ENCODE data around the gene GSN. TPM values are rescaled to one million over a fixed set of nuclear protein-coding genes. Genes with fewer than 3 reads are reported as not detected.
A peak's percentile ranks its signal among the peaks of the same experiment; 100 is the strongest.

Gene GSN
- total and polyA plus RNA-seq, 2 of the 13 experiments (the other 11 are each of a cell fraction or from before 2014, with no cell fraction given): 294 to 307 TPM

DNA sequence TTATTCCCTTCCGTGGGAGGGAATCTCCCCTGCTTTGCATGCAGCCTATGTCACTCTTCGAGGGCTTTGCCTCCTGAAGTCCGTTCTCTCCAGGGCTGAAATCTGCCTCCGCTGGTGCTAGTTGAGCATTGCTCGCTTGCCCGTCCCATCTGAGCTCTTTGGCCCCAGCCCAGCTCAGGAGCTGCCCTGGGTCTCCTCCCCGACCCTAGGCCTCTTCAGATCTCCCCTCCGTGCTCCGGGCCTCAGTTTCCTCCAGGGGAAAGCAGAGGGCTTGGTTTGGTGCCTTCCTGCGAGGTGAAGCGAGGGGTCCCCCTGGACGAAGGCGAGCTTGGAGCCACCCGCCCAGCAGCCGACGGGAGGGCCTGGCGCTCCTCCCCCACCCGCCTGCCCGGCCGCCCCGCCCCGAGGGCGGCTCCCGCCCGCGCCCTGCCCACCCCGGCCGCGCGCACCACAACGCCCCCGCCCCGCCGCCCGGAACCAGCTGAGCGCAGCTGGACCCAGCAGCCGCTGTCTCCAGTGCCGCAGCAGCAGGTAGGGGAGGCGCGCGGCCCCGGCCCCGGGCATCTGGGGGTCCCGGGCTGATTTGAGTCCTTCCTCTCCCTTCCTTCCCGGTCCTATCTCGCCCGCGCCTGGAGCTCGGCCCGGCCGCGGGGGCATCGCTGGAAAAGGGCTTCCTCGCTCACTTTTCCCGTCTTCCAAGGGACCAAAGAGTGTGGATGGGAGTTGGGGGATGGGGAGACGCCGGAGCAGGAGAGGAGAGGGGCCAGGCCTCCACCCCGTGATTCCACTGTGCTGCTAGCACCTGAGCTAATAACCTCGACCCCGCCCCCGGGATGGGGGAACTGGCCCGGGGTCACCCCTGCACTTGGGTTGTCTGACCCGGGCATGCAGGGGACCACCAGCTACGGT, at the start of gene GSN (continued):
- TF ChIP-seq SMC3 (IDR thresholded peaks at IDR 0.05; ENCODE audit: low read length): no peak
- TF ChIP-seq RFX5 (IDR thresholded peaks at IDR 0.05; ENCODE audit: low read depth, low read length): no peak
- TF ChIP-seq GATAD2A (CRISPR knock-in tag; IDR thresholded peaks at IDR 0.05): no peak
- no peak for TF ChIP-seq ZNF772 (CRISPR knock-in tag; IDR thresholded peaks at IDR 0.05)
- no peak for TF ChIP-seq ZNF44 (CRISPR knock-in tag; IDR thresholded peaks at IDR 0.05)
- no peak for TF ChIP-seq ZKSCAN1 (IDR thresholded peaks at IDR 0.05; ENCODE audit: low read length)
- no peak for TF ChIP-seq ZNF564 (CRISPR knock-in tag; IDR thresholded peaks at IDR 0.05)
- TF ChIP-seq CBX1 (IDR thresholded peaks at IDR 0.05; ENCODE audit: low read depth): no peak
- no peak for TF ChIP-seq AGO2 (optimal IDR thresholded peaks at IDR 0.05; ENCODE audit: low read depth, low read length)
- TF ChIP-seq, protein P1, sequence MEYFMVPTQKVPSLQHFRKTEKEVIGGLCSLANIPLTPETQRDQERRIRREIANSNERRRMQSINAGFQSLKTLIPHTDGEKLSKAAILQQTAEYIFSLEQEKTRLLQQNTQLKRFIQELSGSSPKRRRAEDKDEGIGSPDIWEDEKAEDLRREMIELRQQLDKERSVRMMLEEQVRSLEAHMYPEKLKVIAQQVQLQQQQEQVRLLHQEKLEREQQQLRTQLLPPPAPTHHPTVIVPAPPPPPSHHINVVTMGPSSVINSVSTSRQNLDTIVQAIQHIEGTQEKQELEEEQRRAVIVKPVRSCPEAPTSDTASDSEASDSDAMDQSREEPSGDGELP (IDR thresholded peaks at IDR 0.05; ENCODE audit: borderline replicate concordance, low read depth): peak; percentile 92
- TF ChIP-seq FOXO1 (CRISPR knock-in tag; IDR thresholded peaks at IDR 0.05): 0 out of 2 replicates have a peak, but pooled peaks have one; percentile 10
- TF ChIP-seq HNRNPH1 (optimal IDR thresholded peaks at IDR 0.05; ENCODE audit: low read depth, low read length): no peak
- TF ChIP-seq JARID2 (CRISPR knock-in tag; IDR thresholded peaks at IDR 0.05; ENCODE audit: insufficient replicate concordance): no peak
- TF ChIP-seq ZBTB7B (CRISPR knock-in tag; IDR thresholded peaks at IDR 0.05): 0 out of 2 replicates have a peak, but pooled peaks have one; percentile 23
- no peak for TF ChIP-seq SRSF4 (IDR thresholded peaks at IDR 0.05; ENCODE audit: low read depth, low read length, poor library complexity, severe bottlenecking)
- TF ChIP-seq ZNF746 (CRISPR knock-in tag; IDR thresholded peaks at IDR 0.05): no peak
- no peak for TF ChIP-seq STAG1 (CRISPR knock-in tag; IDR thresholded peaks at IDR 0.05)
- TF ChIP-seq ZNF589 (CRISPR knock-in tag; conservative IDR thresholded peaks at IDR 0.05): no peak
- no peak for TF ChIP-seq KAT7 (CRISPR knock-in tag; IDR thresholded peaks at IDR 0.05; ENCODE audit: borderline replicate concordance)
- TF ChIP-seq, protein P2, sequence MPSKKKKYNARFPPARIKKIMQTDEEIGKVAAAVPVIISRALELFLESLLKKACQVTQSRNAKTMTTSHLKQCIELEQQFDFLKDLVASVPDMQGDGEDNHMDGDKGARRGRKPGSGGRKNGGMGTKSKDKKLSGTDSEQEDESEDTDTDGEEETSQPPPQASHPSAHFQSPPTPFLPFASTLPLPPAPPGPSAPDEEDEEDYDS (CRISPR knock-in tag; IDR thresholded peaks at IDR 0.05): no peak
- no peak for TF ChIP-seq PCBP1 (IDR thresholded peaks at IDR 0.05; ENCODE audit: borderline replicate concordance, low read depth, low read length)
- TF ChIP-seq ZNF562 (CRISPR knock-in tag; IDR thresholded peaks at IDR 0.05; ENCODE audit: borderline replicate concordance): no peak
- no peak for TF ChIP-seq ZC3H4 (CRISPR knock-in tag; IDR thresholded peaks at IDR 0.05; ENCODE audit: borderline replicate concordance)
- no peak for TF ChIP-seq RAD21 (CRISPR knock-in tag; IDR thresholded peaks at IDR 0.05)
- TF ChIP-seq, protein P3, sequence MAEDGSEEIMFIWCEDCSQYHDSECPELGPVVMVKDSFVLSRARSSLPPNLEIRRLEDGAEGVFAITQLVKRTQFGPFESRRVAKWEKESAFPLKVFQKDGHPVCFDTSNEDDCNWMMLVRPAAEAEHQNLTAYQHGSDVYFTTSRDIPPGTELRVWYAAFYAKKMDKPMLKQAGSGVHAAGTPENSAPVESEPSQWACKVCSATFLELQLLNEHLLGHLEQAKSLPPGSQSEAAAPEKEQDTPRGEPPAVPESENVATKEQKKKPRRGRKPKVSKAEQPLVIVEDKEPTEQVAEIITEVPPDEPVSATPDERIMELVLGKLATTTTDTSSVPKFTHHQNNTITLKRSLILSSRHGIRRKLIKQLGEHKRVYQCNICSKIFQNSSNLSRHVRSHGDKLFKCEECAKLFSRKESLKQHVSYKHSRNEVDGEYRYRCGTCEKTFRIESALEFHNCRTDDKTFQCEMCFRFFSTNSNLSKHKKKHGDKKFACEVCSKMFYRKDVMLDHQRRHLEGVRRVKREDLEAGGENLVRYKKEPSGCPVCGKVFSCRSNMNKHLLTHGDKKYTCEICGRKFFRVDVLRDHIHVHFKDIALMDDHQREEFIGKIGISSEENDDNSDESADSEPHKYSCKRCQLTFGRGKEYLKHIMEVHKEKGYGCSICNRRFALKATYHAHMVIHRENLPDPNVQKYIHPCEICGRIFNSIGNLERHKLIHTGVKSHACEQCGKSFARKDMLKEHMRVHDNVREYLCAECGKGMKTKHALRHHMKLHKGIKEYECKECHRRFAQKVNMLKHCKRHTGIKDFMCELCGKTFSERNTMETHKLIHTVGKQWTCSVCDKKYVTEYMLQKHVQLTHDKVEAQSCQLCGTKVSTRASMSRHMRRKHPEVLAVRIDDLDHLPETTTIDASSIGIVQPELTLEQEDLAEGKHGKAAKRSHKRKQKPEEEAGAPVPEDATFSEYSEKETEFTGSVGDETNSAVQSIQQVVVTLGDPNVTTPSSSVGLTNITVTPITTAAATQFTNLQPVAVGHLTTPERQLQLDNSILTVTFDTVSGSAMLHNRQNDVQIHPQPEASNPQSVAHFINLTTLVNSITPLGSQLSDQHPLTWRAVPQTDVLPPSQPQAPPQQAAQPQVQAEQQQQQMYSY (CRISPR knock-in tag; IDR thresholded peaks at IDR 0.05): no peak
- no peak for TF ChIP-seq SCMH1 (CRISPR knock-in tag; IDR thresholded peaks at IDR 0.05; ENCODE audit: borderline replicate concordance)
- TF ChIP-seq ZNF792 (CRISPR knock-in tag; IDR thresholded peaks at IDR 0.05): no peak

Data from HepG2 (cell line).